ENCODE measurements around the gene RRP36.

Gene RRP36

DNA sequence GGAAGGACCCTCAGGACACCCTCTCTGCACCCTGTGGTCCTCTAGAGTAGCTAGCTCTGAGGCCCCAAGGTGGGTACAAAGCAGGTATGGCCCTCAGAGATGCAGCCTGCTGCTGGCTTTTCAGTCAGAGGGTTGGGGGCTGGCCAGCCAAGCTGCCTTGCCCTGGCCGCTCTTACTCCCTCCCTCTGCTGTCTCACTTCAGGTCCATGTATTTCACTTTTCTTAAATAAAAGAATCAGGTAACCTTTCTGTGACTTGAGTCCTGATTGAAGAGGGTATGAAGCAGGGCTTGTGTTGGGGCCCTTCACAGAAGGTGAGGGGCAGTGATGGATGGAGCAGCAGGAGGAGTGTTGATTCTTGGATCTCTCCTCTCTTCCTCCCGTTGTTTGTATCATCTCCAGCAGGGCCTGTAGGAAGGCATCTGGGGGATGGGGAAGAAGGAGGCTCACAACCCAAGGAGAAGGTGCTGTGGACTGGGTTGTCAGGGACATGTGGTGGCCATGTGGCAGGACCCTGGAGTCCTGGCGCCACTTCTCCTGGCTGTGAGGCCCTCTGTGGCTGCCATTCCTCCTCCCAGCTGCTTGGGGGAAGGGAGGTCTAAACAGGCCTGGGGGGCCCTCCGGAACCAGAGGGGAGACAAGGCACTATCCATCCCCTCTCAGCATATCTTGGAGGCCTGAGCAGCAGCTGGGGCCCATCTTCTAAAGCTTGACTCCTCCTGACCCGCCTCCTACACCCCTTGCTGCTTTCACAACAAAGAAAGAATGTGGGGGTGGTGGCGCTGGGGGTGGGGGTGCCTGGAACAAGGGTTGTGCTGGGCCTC is 53.6 kb downstream of the RRP36 start:
- no peak overlapping the region for H3K4me3 ChIP-seq (replicated peaks; ENCODE audit: insufficient read depth, low read length)
- H3K27ac ChIP-seq (replicated peaks) = no peak overlapping the region

DNA sequence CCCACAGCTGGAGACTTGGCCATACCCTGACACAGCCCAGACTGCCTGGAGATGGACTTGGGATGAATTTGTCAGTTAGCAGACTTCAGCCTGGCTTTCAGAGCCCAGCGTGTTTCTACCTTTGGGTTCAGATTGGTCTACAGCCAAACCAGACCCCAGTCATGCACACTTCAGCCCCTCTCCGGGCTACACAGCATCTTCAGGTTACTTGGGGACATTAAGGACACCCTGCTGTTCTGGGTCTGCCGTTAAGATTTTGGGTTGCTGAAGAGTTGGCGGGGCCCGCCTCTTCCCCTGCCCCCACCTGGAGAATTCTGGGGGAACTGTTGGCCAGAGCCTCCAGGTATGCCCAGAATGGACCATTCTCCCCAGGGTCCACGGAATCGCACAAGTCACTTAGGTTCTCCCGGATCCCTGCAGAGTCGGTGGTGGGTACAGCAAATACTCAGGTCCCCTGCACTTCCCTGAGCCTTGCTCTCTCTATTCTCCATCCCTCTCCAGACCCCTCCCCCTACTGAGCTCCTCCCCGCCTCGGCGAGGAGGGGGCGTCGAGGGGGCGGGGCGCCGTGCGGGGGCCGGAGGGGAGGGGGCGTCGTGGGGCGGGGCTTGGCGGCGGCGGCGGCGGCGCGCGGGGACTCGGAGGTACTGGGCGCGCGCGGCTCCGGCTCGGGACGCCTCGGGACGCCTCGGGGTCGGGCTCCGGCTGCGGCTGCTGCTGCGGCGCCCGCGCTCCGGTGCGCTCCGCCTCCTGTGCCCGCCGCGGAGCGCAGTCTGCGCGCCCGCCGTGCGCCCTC is 54.4 kb downstream of the RRP36 start, which contains the start of gene PTK7:
PTK7 (plus strand) TSS at position 645 of the 794 bp plus-strand sequence. CDS start 175 bp downstream, outside the sequence.
- H3K27me3 ChIP-seq (ENCODE audit: insufficient read depth, poor library complexity, severe bottlenecking) = peaks cover 27% of the 10 kb centered on the region
- no peak within 1 kb of the TSS for H3K27ac ChIP-seq (replicated peaks)
- no peak for TF ChIP-seq POLR2AphosphoS5 (IDR thresholded peaks at IDR 0.05; ENCODE audit: low read depth)
- no peak for TF ChIP-seq GABPA (IDR thresholded peaks at IDR 0.05; ENCODE audit: low read depth)
- TF ChIP-seq, protein P1, sequence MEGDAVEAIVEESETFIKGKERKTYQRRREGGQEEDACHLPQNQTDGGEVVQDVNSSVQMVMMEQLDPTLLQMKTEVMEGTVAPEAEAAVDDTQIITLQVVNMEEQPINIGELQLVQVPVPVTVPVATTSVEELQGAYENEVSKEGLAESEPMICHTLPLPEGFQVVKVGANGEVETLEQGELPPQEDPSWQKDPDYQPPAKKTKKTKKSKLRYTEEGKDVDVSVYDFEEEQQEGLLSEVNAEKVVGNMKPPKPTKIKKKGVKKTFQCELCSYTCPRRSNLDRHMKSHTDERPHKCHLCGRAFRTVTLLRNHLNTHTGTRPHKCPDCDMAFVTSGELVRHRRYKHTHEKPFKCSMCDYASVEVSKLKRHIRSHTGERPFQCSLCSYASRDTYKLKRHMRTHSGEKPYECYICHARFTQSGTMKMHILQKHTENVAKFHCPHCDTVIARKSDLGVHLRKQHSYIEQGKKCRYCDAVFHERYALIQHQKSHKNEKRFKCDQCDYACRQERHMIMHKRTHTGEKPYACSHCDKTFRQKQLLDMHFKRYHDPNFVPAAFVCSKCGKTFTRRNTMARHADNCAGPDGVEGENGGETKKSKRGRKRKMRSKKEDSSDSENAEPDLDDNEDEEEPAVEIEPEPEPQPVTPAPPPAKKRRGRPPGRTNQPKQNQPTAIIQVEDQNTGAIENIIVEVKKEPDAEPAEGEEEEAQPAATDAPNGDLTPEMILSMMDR (IDR thresholded peaks at IDR 0.05; ENCODE audit: insufficient read depth, low read length) = no peak
- TF ChIP-seq, protein P2, sequence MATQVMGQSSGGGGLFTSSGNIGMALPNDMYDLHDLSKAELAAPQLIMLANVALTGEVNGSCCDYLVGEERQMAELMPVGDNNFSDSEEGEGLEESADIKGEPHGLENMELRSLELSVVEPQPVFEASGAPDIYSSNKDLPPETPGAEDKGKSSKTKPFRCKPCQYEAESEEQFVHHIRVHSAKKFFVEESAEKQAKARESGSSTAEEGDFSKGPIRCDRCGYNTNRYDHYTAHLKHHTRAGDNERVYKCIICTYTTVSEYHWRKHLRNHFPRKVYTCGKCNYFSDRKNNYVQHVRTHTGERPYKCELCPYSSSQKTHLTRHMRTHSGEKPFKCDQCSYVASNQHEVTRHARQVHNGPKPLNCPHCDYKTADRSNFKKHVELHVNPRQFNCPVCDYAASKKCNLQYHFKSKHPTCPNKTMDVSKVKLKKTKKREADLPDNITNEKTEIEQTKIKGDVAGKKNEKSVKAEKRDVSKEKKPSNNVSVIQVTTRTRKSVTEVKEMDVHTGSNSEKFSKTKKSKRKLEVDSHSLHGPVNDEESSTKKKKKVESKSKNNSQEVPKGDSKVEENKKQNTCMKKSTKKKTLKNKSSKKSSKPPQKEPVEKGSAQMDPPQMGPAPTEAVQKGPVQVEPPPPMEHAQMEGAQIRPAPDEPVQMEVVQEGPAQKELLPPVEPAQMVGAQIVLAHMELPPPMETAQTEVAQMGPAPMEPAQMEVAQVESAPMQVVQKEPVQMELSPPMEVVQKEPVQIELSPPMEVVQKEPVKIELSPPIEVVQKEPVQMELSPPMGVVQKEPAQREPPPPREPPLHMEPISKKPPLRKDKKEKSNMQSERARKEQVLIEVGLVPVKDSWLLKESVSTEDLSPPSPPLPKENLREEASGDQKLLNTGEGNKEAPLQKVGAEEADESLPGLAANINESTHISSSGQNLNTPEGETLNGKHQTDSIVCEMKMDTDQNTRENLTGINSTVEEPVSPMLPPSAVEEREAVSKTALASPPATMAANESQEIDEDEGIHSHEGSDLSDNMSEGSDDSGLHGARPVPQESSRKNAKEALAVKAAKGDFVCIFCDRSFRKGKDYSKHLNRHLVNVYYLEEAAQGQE (IDR thresholded peaks at IDR 0.05; ENCODE audit: insufficient replicate concordance, low read depth) = no peak
- TF ChIP-seq SPI1 (IDR thresholded peaks at IDR 0.05; ENCODE audit: borderline replicate concordance, low read depth) = no peak
- peak in 1 of 2 experiments; percentile 17 for DNase-seq (ENCODE audit: low read depth in 1 of 2, low spot score in 1 of 2)
- peak within 1 kb of the TSS; percentile 34 for H3K4me3 ChIP-seq (replicated peaks; ENCODE audit: insufficient read depth, low read length)

More for the DNA sequence above, 53.6 kb downstream of the RRP36 start:
- DNase-seq (ENCODE audit: low read depth in 1 of 2, low spot score in 1 of 2) = no peak
- TF ChIP-seq POLR2AphosphoS5 (IDR thresholded peaks at IDR 0.05; ENCODE audit: low read depth) (no peak), SPI1 (IDR thresholded peaks at IDR 0.05; ENCODE audit: borderline replicate concordance, low read depth) (no peak)
- TF ChIP-seq, protein P1 (IDR thresholded peaks at IDR 0.05; ENCODE audit: insufficient read depth, low read length) = no peak
- TF ChIP-seq, protein P2 (IDR thresholded peaks at IDR 0.05; ENCODE audit: insufficient replicate concordance, low read depth) = no peak
- H3K27me3 ChIP-seq (ENCODE audit: insufficient read depth, poor library complexity, severe bottlenecking) = peaks cover 27% of the 10 kb centered on the region

DNA sequence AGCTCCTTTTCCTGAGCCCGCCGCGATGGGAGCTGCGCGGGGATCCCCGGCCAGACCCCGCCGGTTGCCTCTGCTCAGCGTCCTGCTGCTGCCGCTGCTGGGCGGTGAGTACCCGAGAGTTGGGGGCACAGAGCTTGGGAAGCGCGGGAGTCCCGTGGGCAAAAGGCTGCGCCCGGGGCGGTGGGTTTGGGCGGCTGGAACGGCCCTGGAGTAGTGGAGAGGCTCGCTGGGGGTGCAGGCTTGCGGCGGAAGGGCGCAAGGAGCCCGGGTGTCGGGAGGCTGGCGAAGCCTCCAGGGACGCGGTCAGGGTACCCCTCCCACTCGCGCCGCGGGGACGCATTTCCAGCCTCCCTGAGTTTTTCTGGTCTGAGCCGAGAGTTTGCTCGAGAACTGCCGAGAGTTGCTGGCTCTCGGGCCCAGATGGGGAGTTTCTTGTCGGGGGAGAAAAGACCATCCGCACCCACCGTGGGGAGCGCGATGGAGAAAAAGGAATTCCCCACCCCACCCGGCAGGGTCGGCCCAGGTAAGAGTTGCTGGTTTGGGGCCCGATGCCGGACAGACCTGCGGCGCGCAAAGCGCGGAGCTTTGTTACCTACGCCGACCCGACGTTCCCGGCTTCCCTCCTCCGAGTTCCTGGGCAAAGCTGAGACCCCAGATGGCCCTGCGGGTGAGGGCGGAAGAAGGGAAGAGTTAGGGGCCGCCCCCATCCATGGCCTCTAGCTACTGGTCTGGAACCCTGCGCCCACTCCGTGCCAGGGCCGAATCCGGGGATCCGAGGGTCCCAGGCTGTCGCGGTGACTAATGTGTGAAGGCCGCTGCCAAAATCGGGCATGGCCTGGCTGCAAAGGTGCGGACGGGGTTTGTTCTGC is 55.3 kb downstream of the RRP36 start:
- no peak for DNase-seq (ENCODE audit: low read depth in 1 of 2, low spot score in 1 of 2)
- Histone ChIP-seq H3K27me3 (ENCODE audit: insufficient read depth, poor library complexity, severe bottlenecking) (peaks cover 27% of the 10 kb centered on the region), H3K4me3 (replicated peaks; ENCODE audit: insufficient read depth, low read length) (peak overlapping the region; percentile 34), H3K27ac (replicated peaks) (no peak overlapping the region)
- TF ChIP-seq GABPA (IDR thresholded peaks at IDR 0.05; ENCODE audit: low read depth) (no peak), SPI1 (IDR thresholded peaks at IDR 0.05; ENCODE audit: borderline replicate concordance, low read depth) (no peak), POLR2AphosphoS5 (IDR thresholded peaks at IDR 0.05; ENCODE audit: low read depth) (no peak)
- TF ChIP-seq, protein P1 (IDR thresholded peaks at IDR 0.05; ENCODE audit: insufficient read depth, low read length) = no peak
- TF ChIP-seq, protein P2 (IDR thresholded peaks at IDR 0.05; ENCODE audit: insufficient replicate concordance, low read depth) = no peak

Measured in HL-60 (cell line).